HG02981 (cell line): ENCODE results near the gene PLEKHA7.

Experiments
- ATAC-seq: cut with Tn5 transposase; IDR thresholded peaks from one replicate; pipeline ENCODE4 v1.9.1; 2021; ENCODE audit warnings: mild to moderate bottlenecking, moderate library complexity; ENCODE audit not compliant: unreplicated experiment

PLEKHA7 gene

DNA sequence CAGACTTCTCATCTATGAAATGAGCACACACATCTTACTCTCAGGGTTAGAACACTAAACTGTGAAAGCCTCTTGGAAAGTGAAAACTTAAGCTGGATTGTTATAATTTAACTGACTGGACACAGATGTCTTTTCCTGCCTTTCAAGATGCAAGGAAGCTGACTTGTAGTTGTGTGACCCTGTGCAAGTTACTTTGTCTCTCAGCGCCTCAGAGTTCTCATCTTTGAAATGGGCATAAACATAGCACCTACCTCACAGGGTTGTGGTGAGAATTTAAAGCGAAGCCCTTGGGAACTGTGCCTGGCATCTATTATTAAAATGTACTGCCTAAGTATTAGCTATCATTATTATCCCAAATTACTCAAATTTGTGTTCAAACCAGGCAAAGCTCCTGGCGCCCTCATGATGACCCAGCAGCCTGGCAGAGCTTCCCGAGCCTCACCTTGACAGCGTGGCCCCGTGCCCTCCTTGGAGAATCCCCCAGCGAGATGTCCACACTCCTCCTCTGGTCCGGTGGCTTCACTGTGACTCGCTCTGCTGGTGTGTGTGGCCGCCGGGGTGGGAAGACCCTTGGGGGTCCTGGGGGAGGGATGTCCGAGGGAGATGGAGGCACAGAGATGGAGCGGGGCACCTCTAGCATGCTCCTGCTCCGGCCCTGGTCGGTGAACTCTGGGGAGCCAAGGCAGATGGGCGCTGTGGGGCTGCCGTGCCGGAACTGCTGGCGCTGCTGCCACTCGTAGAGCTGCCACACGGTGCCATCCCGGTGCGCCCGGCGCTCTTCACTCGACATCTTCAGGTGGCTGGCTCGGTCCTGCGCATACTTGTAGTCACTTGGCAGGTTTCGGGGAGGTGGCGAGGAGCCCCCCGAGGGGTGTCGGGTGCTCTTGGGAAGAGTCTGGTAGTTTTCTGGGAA, 197.6 kb downstream of the PLEKHA7 start:
- ATAC-seq: no peak

DNA sequence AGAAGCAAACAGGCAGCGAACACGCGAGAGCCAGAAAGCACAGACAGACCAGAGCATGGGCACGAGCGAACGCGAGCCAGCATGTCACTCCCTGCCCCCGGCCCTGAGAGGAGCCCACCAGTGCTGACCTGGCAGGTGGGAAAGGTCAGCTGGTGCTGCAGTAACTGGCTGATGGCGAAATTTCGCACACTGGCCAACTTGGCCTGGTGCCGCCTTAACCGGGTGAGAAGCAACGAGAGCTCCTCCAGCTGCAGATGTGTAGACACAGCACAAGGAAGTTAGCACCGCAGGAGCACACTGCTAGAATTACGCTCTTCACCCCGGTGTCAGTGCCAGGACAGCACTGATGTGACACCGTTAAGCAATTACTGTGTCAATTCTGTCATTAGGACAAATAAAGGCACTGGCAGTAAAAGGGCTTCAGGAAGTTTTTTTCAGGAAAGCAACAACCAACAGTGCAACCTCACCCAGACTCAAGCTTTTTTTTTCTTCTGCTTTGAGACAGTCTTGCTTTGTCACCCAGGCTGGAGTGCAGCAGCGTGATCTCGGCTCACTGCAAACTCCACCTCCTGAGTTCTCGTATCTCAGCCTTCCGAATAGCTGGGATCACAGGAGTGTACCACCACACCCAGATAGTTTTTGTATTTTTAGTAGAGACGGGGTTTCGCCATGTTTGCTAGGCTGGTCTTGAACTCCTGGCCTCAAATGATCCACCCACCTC, 199.0 kb downstream of the PLEKHA7 start:
- ATAC-seq: no peak

GRCh38 chr11:16814410-16815046, 199.7 kb downstream of the PLEKHA7 start:
- ATAC-seq: no peak

GRCh38 chr11:16813126-16813525, 201.1 kb downstream of the PLEKHA7 start:
- no peak for ATAC-seq

DNA sequence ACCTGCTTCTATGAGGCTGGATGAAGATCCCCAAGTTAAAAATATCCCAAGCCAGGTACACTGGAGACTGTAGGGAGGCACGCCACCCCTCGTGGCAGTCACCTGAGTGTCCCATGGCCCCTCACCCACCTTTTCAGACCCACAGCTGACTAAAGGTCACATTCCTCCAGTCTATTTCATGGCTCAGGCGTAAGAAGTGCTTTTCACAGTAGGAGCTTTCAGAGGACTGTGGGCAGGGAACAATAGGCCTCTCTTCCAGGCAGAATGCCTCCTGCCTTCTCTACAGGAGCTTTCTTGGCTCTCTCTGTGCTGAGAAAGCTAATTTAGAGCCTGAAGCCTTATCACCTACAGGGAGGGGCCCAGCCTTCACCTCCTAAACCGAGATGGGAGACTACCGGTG, 201.9 kb downstream of the PLEKHA7 start:
- no peak for ATAC-seq

- no peak for ATAC-seq
These were observed 202.8 kb downstream of the PLEKHA7 start for GRCh38 chr11:16811136-16812020.

GRCh38 chr11:16809886-16810668, 204.1 kb downstream of the PLEKHA7 start:
- no peak for ATAC-seq

- ATAC-seq: no peak
These were observed 206.9 kb downstream of the PLEKHA7 start for GRCh38 chr11:16807306-16807705.

- ATAC-seq: no peak
These were observed 207.4 kb downstream of the PLEKHA7 start for GRCh38 chr11:16806791-16807190.

- no peak for ATAC-seq
These were observed 208.3 kb downstream of the PLEKHA7 start for GRCh38 chr11:16805938-16806337.

DNA sequence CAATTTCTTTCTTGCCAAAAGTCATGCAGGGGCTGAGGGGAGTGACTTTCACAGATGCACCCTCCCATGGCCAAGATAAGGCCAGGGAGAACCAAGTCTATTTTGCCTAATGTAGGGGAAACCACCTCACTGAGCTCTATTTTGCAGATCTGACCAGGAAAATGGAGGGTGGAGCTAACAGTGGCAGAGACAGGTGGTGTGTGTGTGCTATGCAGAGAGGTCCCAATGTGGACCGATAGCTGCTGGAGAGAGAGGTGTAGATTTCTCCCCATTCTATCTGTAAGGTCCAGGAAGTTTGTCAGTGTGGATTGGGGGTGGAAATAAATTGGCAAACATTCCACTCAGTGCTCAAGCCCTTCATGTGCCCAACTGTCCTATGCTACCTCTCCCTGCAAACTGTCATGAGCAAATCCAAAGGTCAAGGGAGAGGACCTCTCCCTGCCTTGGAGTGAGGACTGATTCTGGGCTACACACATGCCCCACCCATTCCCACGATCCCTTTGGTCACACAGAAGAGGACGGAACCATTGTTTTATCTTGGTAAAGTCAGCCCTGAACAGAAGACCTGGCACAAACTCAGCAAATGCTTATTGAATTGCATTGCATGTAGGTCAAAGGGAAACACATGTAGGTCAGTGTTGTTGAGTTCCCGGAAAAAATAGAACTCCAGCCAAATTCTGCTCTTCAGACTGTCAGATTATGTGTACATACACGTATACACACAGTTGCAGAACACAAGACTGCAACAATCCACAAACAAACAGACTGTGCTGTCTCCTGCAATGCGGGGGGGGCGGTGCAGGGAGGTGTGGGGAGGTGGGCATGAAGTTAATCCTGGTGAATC, 209.9 kb downstream of the PLEKHA7 start:
- ATAC-seq: no peak

DNA sequence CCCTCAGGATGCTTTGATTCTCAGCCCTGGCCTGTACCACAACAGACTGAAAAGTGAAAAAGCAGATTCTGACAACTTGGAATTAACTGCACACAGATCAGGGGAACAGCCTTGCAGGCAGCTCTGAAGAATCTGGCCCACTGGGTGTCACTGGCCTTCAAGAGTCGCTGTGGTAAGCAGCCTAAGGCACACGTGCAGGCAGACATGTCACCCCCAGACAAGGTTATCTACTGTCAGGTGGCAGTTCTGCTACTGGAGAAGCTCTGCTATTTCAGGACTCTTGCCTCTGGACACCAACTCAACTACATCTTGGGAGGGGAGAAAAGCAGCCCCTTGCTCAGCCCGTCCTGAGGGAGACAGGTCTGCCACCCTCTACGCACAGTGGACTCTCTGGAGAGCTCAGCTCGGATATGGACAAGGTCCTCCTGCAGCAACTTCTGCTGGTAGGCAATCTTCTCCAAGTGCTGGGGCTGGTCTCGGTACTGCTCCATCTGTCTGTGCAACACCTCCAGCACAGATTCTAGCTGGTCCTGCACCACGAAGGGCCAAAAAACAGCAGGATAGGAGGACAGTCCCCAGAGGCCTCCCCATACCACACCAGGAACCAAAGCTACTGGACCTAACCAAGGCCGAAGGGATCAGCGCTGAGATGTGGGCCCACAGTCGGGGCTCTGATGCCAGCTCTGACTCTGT, 212.8 kb downstream of the PLEKHA7 start:
- no peak for ATAC-seq

GRCh38 chr11:16800382-16800781, 213.8 kb downstream of the PLEKHA7 start:
- no peak for ATAC-seq

DNA sequence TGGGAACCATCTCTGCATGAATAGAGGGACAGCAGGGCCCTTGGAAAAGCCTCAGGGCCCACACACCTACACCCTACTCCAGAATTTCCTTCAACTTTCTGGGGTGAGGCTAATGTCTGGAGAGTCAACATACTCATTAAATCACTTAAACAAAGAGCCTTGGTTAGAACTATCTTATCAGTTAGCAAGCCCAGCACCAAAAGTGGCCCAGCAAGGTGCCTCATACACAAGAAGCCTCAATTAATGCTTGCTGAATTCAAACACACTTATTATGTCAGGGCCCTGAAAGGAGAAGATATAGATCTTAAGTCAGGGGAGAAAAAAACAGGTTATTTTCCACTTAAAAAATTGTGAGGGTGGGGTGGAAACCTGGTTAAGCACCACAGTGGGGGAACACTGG, 214.3 kb downstream of the PLEKHA7 start:
- no peak for ATAC-seq

DNA sequence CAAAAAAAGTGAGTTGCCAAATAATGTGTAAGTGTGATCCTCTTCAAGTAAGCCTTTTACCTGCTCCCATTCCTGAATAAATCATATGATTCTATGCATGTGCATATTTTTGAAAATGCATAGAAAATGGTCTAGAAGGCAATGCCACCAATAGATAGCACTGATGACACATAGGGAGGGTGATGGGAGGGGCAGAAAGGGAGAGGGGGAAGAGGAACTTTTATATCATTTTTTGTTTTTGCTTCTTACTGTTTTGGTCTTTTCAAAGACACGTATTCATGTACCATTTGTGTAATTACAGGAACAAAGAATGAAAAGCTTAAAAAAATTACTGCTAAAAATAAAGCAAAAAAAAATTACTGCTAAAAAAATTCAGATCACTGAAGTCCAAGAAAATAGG, 215.0 kb downstream of the PLEKHA7 start:
- ATAC-seq: no peak

GRCh38 chr11:16797776-16798175, 216.4 kb downstream of the PLEKHA7 start:
- no peak for ATAC-seq

- ATAC-seq: no peak
These were observed 217.9 kb downstream of the PLEKHA7 start for GRCh38 chr11:16796311-16796710.

DNA sequence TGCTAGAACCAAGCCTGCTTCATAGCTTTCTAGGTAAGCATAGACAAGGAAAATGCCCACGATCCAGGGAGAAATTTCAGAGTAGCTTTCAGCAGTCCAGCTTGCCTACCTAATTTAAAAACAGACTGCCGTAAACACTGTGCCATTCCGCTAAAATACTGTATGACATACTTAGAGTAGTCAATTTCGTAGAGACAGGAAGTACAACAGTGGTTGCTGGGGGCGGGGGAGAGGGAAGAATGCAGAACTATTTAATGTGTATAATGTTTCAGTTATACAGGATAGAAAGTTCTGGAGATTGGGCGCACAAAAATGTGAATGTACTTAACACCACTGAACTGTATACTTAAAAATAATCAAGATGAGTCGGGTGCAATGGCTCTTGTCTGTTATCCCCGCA, 219.1 kb downstream of the PLEKHA7 start:
- no peak for ATAC-seq
